ENCODE measurements around the gene TP53RK.

Gene TP53RK

DNA sequence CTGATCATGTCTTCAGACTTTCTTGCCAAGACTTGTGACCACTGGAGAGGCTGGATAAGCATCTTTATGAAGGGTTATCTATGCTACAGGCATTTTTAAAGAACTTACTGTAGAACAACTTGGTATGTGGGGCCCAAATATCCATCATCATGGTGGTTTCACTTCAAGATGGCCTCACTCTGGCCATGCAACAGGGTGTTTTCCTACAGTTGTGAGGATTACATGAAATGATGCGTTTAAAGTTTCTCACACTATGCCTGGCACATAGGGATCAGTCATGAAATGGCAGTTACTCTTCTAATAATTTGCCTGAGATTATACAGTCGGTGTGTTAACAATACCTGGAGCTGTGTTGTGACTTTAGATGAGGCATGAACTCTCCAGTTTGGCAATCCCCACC lies 33.2 kb upstream of the TP53RK start:
- no peaks in the 10 kb centered on the region for H4K20me1 ChIP-seq (ENCODE audit: insufficient read depth, low read length, poor library complexity, severe bottlenecking)
- no peaks in the 10 kb centered on the region for H3K4me1 ChIP-seq (ENCODE audit: insufficient read depth, low read length, poor library complexity, severe bottlenecking)
- no peaks in the 10 kb centered on the region for H3K79me2 ChIP-seq (ENCODE audit: insufficient read depth, low read length)
- no peak overlapping the region for H3K9ac ChIP-seq (ENCODE audit: low read depth, low read length, poor library complexity, severe bottlenecking)
- no peak overlapping the region for H3K4me3 ChIP-seq (ENCODE audit: low read length, poor library complexity, severe bottlenecking)
- H3K9me3 ChIP-seq (ENCODE audit: insufficient read depth, low read depth, low read length): no peaks in the 10 kb centered on the region; the same call in 1 of the 2 replicates
- H3K27me3 ChIP-seq (ENCODE audit: insufficient read depth, low read length, poor library complexity, severe bottlenecking): no peaks in the 10 kb centered on the region
- no peak overlapping the region for H3K4me2 ChIP-seq (ENCODE audit: low read depth, low read length, poor library complexity, severe bottlenecking)
- no peaks in the 10 kb centered on the region for H3F3A ChIP-seq (ENCODE audit: low read depth)
- H3K9me2 ChIP-seq (replicated peaks; ENCODE audit: low read depth, low read length): no peaks in the 10 kb centered on the region
- TF ChIP-seq, protein P1, sequence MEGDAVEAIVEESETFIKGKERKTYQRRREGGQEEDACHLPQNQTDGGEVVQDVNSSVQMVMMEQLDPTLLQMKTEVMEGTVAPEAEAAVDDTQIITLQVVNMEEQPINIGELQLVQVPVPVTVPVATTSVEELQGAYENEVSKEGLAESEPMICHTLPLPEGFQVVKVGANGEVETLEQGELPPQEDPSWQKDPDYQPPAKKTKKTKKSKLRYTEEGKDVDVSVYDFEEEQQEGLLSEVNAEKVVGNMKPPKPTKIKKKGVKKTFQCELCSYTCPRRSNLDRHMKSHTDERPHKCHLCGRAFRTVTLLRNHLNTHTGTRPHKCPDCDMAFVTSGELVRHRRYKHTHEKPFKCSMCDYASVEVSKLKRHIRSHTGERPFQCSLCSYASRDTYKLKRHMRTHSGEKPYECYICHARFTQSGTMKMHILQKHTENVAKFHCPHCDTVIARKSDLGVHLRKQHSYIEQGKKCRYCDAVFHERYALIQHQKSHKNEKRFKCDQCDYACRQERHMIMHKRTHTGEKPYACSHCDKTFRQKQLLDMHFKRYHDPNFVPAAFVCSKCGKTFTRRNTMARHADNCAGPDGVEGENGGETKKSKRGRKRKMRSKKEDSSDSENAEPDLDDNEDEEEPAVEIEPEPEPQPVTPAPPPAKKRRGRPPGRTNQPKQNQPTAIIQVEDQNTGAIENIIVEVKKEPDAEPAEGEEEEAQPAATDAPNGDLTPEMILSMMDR (conservative IDR thresholded peaks at IDR 0.05; ENCODE audit: low read length): no peak
- no peak for TF ChIP-seq EZH2phosphoT487 (IDR thresholded peaks at IDR 0.05; ENCODE audit: borderline replicate concordance)
- no peak overlapping the region for H2AFZ ChIP-seq (ENCODE audit: low read length)
- H3K36me3 ChIP-seq (ENCODE audit: insufficient read depth, low read length): no peaks in the 10 kb centered on the region

DNA sequence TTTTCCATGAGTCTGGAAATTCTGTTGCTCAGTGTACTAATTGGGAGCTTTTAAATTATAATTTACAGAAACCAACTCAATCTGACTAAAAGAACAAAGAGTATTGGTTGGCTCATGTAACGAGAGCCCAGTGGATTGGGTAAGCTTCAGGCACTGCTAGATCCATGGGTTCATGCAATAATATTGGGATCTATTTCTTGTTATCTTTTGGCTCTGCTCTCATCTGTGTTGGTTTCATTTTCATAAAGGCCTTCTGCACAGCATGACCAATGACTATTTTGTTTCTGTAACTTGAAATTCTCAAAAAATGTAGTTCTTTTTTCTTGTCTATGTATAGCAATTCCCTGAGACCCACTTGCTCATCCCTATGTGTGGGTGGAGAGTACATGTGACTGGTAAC lies 32.2 kb upstream of the TP53RK start:
- Histone ChIP-seq H3K4me1 (ENCODE audit: insufficient read depth, low read length, poor library complexity, severe bottlenecking) (no peaks in the 10 kb centered on the region), H3F3A (ENCODE audit: low read depth) (no peaks in the 10 kb centered on the region), H3K4me2 (ENCODE audit: low read depth, low read length, poor library complexity, severe bottlenecking) (no peak overlapping the region), H3K36me3 (ENCODE audit: insufficient read depth, low read length) (no peaks in the 10 kb centered on the region), H3K4me3 (ENCODE audit: low read length, poor library complexity, severe bottlenecking) (no peak overlapping the region), H3K79me2 (ENCODE audit: insufficient read depth, low read length) (no peaks in the 10 kb centered on the region), H2AFZ (ENCODE audit: low read length) (no peak overlapping the region), H4K20me1 (ENCODE audit: insufficient read depth, low read length, poor library complexity, severe bottlenecking) (no peaks in the 10 kb centered on the region), H3K9me2 (replicated peaks; ENCODE audit: low read depth, low read length) (no peaks in the 10 kb centered on the region), H3K27me3 (ENCODE audit: insufficient read depth, low read length, poor library complexity, severe bottlenecking) (no peaks in the 10 kb centered on the region), H3K9me3 (ENCODE audit: insufficient read depth, low read depth, low read length) (no peaks in the 10 kb centered on the region; the same call in 1 of the 2 replicates), H3K9ac (ENCODE audit: low read depth, low read length, poor library complexity, severe bottlenecking) (no peak overlapping the region)
- TF ChIP-seq, protein P1 (conservative IDR thresholded peaks at IDR 0.05; ENCODE audit: low read length): no peak
- TF ChIP-seq EZH2phosphoT487 (IDR thresholded peaks at IDR 0.05; ENCODE audit: borderline replicate concordance): no peak

DNA sequence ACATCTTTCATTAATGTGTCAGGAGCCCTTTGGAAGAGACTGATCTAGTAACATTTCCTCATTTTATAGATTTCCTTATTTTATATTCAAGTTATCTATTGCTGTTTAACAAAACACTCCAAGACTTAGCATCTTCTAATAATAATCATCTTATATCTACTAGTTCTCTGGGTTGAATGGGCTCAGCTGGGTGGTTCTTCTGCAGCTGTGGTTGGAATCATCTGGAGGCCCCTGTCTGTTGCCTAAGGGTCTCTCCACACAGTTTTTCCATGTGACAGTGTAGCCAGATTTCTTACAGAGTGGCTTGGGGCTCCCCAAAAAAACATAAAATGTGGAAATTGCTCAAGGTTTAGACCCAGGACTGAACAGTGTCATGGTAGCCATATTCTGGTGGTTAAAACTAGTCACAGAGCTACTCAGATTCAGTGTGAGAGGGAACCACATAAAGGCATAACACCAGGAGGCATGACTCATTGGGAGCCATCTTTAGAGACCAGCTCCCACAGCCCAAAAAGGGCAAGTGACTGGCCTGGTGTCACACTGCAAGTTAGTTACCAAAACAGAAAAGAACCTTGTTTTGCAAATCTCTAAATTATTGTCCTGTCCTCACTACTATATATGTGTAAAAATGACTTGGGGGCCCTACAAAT lies 31.7 kb upstream of the TP53RK start:
- Histone ChIP-seq H3K79me2 (ENCODE audit: insufficient read depth, low read length) (no peaks in the 10 kb centered on the region), H3K4me2 (ENCODE audit: low read depth, low read length, poor library complexity, severe bottlenecking) (no peak overlapping the region), H3K4me1 (ENCODE audit: insufficient read depth, low read length, poor library complexity, severe bottlenecking) (no peaks in the 10 kb centered on the region), H4K20me1 (ENCODE audit: insufficient read depth, low read length, poor library complexity, severe bottlenecking) (no peaks in the 10 kb centered on the region), H3K9me3 (ENCODE audit: insufficient read depth, low read depth, low read length) (no peaks in the 10 kb centered on the region; the same call in 1 of the 2 replicates), H3K9ac (ENCODE audit: low read depth, low read length, poor library complexity, severe bottlenecking) (no peak overlapping the region), H3K27me3 (ENCODE audit: insufficient read depth, low read length, poor library complexity, severe bottlenecking) (no peaks in the 10 kb centered on the region), H2AFZ (ENCODE audit: low read length) (no peak overlapping the region), H3K36me3 (ENCODE audit: insufficient read depth, low read length) (no peaks in the 10 kb centered on the region), H3F3A (ENCODE audit: low read depth) (no peaks in the 10 kb centered on the region), H3K4me3 (ENCODE audit: low read length, poor library complexity, severe bottlenecking) (no peak overlapping the region), H3K9me2 (replicated peaks; ENCODE audit: low read depth, low read length) (no peaks in the 10 kb centered on the region)
- TF ChIP-seq, protein P1 (conservative IDR thresholded peaks at IDR 0.05; ENCODE audit: low read length): no peak
- TF ChIP-seq EZH2phosphoT487 (IDR thresholded peaks at IDR 0.05; ENCODE audit: borderline replicate concordance): no peak
